HL-60 (cell line): ENCODE data around the gene KIF15.

Experiments used
- DNase-seq, 2 experiments: peaks; one replicate each; pipeline ENCODE4 v3.0.0-alpha.2; 2010 to 2020; ENCODE audit warnings: low read depth in 1 of 2, low spot score in 1 of 2
- H3K27ac ChIP-seq: fragments of 250-450 bp; sonication (Bioruptor Pico); replicated peaks from 2 replicates; pipeline ENCODE4 v1.5.1; 2020; ENCODE audit warnings: mild to moderate bottlenecking, moderate library complexity
- H3K27me3 ChIP-seq: fragments of 250-450 bp; sonication (Bioruptor Pico); 2 replicates; pipeline ENCODE4 v1.5.1; 2021; ENCODE audit warnings: mild to moderate bottlenecking, moderate library complexity; ENCODE audit not compliant: insufficient read depth, poor library complexity, severe bottlenecking
- H3K4me3 ChIP-seq: replicated peaks from 2 replicates; pipeline ENCODE4 v1.5.1; 2011; ENCODE audit warnings: mild to moderate bottlenecking, control low read depth, low read length; ENCODE audit not compliant: insufficient read depth
- CTCF ChIP-seq: IDR thresholded peaks from one replicate; pipeline ENCODE4 v1.5.1; 2011; ENCODE audit warnings: low read length, control low read depth, inconsistent platforms; ENCODE audit not compliant: insufficient read depth
- GABPA ChIP-seq: IDR thresholded peaks from 2 replicates; pipeline ENCODE4 v1.6.1; 2012; ENCODE audit warnings: low read depth
- POLR2AphosphoS5 ChIP-seq: IDR thresholded peaks from 2 replicates; pipeline ENCODE4 v1.6.1; 2012; ENCODE audit warnings: low read depth
- SPI1 ChIP-seq: IDR thresholded peaks from 2 replicates; pipeline ENCODE4 v1.6.1; 2012; ENCODE audit warnings: low read depth, mild to moderate bottlenecking, borderline replicate concordance
- TF ChIP-seq, protein P1 (sequence below): IDR thresholded peaks from 2 replicates; pipeline ENCODE4 v1.6.1; 2012; ENCODE audit warnings: low read depth; ENCODE audit not compliant: insufficient replicate concordance

KIF15 gene

DNA sequence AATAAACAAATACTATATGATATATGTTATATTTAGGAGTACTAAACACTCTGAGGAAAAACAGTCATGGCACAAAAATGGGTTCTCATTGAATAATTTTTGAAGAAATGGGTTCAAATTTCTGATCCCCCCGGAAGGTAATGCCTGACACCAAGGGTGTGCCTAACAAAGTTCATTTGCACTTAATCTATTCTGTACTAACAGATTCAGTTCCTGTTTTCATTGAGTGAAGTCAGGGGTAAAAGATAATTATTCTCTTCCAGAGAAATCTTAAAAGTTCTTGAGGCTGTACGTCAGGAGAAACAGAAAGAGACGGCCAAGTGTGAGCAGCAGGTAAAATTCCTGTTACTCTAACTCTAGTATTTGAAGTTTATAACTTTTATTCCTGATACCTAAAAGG is 65.6 kb downstream of the KIF15 start:
- no peak overlapping the region for H3K4me3 ChIP-seq
- H3K27me3 ChIP-seq: no peaks in the 10 kb centered on the region
- no peak overlapping the region for H3K27ac ChIP-seq
- TF ChIP-seq, protein P1, sequence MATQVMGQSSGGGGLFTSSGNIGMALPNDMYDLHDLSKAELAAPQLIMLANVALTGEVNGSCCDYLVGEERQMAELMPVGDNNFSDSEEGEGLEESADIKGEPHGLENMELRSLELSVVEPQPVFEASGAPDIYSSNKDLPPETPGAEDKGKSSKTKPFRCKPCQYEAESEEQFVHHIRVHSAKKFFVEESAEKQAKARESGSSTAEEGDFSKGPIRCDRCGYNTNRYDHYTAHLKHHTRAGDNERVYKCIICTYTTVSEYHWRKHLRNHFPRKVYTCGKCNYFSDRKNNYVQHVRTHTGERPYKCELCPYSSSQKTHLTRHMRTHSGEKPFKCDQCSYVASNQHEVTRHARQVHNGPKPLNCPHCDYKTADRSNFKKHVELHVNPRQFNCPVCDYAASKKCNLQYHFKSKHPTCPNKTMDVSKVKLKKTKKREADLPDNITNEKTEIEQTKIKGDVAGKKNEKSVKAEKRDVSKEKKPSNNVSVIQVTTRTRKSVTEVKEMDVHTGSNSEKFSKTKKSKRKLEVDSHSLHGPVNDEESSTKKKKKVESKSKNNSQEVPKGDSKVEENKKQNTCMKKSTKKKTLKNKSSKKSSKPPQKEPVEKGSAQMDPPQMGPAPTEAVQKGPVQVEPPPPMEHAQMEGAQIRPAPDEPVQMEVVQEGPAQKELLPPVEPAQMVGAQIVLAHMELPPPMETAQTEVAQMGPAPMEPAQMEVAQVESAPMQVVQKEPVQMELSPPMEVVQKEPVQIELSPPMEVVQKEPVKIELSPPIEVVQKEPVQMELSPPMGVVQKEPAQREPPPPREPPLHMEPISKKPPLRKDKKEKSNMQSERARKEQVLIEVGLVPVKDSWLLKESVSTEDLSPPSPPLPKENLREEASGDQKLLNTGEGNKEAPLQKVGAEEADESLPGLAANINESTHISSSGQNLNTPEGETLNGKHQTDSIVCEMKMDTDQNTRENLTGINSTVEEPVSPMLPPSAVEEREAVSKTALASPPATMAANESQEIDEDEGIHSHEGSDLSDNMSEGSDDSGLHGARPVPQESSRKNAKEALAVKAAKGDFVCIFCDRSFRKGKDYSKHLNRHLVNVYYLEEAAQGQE: no peak
- no peak for TF ChIP-seq SPI1
- TF ChIP-seq GABPA: no peak
- no peak for TF ChIP-seq POLR2AphosphoS5
- no peak for TF ChIP-seq CTCF
- no peak for DNase-seq

DNA sequence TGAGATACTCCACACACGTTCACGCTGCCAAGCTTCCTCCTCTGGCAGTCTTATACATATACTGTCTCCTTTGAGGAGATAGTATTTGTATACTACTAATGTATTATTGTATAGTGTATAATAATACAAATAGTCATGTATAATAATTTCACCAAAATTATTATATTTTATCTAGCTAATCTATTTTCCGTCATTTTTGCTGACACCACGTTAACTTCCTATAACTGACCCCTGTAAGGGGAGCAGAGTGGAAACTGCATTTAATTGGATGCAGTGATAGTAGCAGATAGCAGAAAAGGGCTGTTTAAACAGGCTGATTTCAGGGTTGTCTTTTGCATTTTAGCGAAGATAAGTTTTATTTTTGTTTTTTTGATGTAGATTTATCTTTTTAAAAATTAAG is 69.6 kb downstream of the KIF15 start:
- TF ChIP-seq CTCF (no peak), SPI1 (no peak), GABPA (no peak), POLR2AphosphoS5 (no peak)
- TF ChIP-seq, protein P1: no peak

DNA sequence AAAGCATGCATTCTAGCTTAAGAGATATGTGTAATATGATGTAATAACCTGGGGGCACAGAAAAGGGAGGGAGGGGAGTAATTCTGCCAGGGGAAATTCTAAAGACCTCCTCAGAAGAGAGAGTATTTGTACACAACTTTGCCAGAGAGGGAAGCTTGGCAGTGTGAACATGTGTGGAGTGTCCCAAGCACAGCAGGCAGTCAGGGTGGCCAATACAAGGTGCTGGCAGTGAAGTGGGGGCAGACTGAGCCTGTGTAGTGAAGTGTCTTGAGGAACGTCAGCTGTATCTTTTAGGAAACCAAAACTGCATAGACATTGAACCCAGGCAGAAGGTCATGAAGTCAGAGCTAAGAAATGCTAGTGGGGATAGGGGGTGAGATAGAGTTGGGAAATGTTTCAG is 70.4 kb downstream of the KIF15 start:
- TF ChIP-seq POLR2AphosphoS5: no peak
- no peak for TF ChIP-seq CTCF
- TF ChIP-seq, protein P1: no peak
- no peak for TF ChIP-seq GABPA
- no peak for TF ChIP-seq SPI1

More for the DNA sequence above, 69.6 kb downstream of the KIF15 start:
- DNase-seq: no peak
- Histone ChIP-seq H3K27ac (no peak overlapping the region), H3K27me3 (no peaks in the 10 kb centered on the region), H3K4me3 (no peak overlapping the region)

More for the DNA sequence above, 70.4 kb downstream of the KIF15 start:
- no peak overlapping the region for H3K27ac ChIP-seq
- H3K27me3 ChIP-seq: no peaks in the 10 kb centered on the region
- H3K4me3 ChIP-seq: no peak overlapping the region
- DNase-seq: no peak
